IMR-90 (cell line): ENCODE measurements around the gene KLK14.

Experiments used
- CEBPB ChIP-seq: IDR thresholded peaks from 2 replicates; pipeline ENCODE4 v1.6.1; 2012; ENCODE audit warnings: low read depth, low read length, improper control_type of control experiment
- CTCF ChIP-seq: conservative IDR thresholded peaks from 2 replicates; pipeline ENCODE4 v1.5.1; 2012; ENCODE audit warnings: mild to moderate bottlenecking, low read depth, low read length, improper control_type of control experiment
- ELK1 ChIP-seq: fragments of 150-350 bp; IDR thresholded peaks from 2 replicates; pipeline ENCODE4 v1.6.1; 2016; ENCODE audit warnings: low read depth, mild to moderate bottlenecking, low read length, moderate library complexity, borderline replicate concordance
- POLR2A ChIP-seq: IDR thresholded peaks from 2 replicates; pipeline ENCODE4 v1.6.1; 2012; ENCODE audit warnings: mild to moderate bottlenecking, low read depth, low read length
- SMC3 ChIP-seq: fragments of 150-350 bp; IDR thresholded peaks from 2 replicates; pipeline ENCODE4 v1.6.1; 2016; ENCODE audit warnings: low read depth, mild to moderate bottlenecking, antibody characterized with exemption, low read length, moderate library complexity

- TF ChIP-seq CTCF: no peak
- no peak for TF ChIP-seq CEBPB
- TF ChIP-seq ELK1: no peak
- no peak for TF ChIP-seq SMC3
- no peak for TF ChIP-seq POLR2A
These were observed 45.5 kb upstream of the KLK14 start for GRCh38 chr19:51128227-51128626.
